RKO (cell line): ENCODE results near the gene IARS1.

Source experiments
- DNase-seq: peaks from one replicate; pipeline ENCODE4 v3.0.0-alpha.2; 2016; ENCODE audit warnings: low spot score

The IARS1 gene

DNA sequence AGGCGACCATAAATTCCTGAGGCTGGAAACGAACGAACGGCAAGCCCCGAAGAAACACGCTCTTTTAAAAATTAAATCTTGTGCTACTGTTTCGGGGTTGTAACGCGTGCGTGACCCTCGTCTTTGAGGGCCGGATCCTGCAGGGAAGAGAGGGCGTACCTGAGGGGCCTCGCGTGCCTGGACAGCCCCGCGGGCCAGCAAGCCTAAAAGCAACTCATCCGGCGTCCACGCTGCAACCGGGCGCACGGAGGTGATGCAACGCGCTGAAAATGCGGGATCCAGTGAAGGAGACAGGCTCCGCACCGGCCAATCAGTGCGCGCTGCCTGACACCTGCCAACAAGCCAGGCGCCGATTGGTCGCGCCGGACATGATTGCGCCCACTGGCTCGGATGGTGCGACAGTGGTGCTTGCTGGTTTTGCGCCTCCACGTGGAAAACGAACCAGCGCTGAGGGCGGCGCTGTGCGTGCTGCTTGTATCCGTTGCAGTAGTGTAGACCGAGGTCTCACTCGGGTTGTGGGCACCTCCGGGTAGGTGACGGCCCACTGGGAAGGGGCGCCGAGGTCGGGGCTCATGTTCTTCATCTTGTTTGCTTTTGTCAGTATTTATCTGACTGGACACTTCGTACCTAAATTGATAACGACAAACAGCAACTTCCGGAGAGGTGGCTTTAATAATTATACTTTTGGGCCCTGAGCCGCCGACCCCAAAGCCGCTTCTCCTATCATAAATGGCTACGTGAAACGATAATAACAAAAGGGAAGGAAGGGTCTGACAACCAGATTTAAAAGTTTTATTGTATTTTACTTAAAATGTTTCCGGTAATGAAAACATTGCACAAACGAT lies at the start of gene IARS1:
TSS of gene IARS1 (minus strand) at position 246 of the 845 bp plus-strand sequence. CDS start 4,278 bp downstream, outside the sequence.
- DNase-seq = peak; percentile 99

GRCh38 chr9:92342825-92343488 lies 49.5 kb upstream of the IARS1 start:
- DNase-seq = no peak

DNA sequence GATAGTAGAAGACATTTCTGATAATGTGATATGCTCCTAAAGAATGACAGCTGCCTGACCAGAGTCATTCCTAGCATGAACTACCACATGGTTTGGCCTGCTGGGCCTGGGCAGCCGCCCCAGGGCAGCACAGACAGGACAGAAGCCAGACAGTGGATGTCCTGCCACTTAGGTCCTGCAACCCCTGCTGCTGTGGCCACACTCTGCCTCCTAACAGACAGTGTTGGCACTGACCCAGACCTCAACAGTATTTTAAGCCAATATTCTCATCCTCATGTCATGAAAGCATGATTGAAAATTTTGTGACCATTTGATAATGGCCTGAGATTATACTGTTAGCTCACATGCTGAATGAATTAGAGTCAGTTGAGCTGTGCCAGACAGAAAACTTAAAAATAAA lies 48.1 kb upstream of the IARS1 start:
- no peak for DNase-seq

DNA sequence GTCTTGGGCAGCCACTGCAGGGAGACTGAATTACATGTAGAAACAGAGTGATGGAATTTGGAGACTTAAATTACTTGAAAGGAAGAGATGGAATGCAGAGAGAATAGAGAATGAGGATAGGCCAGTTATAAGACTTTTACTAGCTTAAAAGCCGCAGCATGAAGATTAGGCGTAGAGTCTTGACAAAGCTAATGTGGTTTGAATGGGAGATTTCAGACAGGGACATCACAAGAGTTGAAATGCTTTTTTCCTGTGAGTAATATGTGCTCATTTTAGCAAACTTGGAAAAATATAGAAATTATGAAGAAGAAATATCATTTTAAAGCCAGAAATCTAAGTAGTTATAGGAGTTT lies 39.8 kb upstream of the IARS1 start:
- no peak for DNase-seq

GRCh38 chr9:92332577-92333281 lies 39.2 kb upstream of the IARS1 start:
- DNase-seq = no peak

GRCh38 chr9:92328225-92328624 lies 34.7 kb upstream of the IARS1 start:
- DNase-seq = peak; percentile 85

DNA sequence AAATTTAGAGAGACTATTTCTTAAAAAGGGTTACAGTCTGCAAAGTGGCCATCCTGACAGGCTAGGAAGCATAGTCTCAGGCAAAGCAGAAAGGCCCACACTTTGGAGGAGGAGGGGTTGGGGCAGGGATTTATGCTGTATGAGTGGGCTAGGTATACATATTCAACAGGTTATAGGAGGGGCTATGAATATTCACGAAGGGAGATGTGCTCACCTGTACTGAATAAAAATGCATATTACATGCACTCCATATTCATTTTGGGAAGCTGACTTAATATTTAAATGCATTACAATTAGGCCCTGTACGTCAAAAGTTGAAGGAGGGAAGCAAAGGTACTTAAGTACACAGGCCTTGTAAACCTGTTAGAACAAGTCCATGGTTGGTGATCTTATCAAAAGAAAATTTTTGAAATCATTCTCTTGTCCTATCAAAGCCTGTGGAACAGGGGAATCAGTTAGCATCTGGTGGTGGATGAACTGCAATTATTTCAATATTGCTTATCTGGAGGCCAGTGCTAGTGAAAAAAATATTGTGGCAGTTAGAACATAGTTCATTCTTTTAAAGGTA lies 33.9 kb upstream of the IARS1 start:
- no peak for DNase-seq

GRCh38 chr9:92325991-92326500 lies 32.5 kb upstream of the IARS1 start:
- DNase-seq = peak; percentile 73

DNA sequence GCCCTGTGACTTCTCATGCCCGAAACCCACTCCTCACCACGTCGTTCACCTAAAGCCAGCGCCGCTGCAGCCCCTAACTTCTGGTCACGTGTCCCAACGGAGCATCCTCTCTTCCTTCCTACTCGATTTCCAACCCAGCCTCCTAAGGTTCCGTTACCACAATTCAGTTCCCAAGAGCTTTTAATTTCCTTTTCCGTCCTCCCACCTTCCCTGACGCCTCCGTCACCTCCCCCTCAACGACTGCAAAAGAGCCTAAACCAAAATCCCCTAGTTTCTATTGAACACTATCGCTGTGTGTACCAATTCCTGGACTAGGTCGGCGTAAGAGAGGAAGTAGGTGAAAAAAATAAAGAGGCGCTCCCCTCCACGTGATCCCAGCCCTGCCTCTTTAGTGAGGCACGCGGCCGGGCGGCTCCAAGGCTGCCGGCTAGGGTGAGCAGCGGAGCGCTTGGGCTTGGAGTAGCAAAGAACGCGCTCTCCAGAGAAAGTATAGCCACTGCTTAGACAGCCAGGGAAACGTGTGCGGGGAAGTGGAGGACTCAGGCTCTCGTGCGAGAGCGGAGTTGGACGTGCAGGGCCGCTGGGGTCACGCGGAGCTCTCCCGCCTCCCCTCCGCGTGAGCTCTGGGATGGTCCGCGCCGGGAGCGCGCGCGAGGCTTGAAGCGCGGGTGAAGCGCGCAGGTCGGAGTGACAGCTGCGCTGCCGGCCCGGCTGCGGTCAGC lies 31.9 kb upstream of the IARS1 start, which contains the start of the genes CENPP and NOL8:
TSS of gene CENPP (plus strand) at position 685 of the 722 bp plus-strand sequence.
TSS of gene NOL8 (minus strand) at position 82 of the 722 bp plus-strand sequence. CDS start 1,189 bp downstream, outside the sequence.
- DNase-seq = peak; percentile 95

- DNase-seq = no peak
These were observed 31.4 kb upstream of the IARS1 start for GRCh38 chr9:92324889-92325268.

DNA sequence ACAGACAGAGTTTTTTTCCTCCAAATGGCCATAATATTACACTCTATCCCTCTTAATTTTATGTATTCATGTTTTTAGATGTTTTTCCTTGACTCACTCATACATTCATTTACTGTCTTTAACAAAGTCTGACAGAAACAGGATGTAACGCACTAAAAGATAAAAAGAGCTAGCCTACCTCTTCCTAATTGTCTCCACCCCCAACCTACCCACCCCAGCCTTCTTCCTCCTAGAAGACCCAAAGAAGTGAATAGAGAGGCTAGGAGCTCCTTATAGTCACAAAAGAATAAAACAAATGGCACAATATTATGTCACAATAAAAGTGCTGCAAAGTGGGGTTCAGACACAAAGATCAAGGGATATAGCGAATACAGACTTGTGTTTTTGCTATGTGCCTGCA lies 30.9 kb upstream of the IARS1 start:
- peak; percentile 41 for DNase-seq

DNA sequence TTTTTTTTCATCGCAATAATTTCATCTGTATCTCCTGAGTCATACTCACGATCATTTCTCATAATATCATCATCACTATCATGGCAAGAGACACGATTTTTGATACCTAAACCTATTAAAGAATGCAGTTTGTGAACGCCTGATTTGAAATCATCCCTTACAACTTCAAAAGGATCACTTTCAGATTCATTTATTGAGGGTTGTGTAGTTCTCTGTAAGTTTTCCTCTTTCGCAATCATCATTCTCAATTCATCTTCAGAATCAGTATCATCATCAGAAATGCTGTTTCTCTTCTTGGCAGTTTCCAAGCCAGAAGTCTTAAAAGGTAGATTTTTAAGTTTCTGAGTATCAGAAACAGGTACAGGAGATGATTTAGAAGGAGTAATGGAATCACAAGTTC lies 22.0 kb upstream of the IARS1 start:
- DNase-seq = no peak

DNA sequence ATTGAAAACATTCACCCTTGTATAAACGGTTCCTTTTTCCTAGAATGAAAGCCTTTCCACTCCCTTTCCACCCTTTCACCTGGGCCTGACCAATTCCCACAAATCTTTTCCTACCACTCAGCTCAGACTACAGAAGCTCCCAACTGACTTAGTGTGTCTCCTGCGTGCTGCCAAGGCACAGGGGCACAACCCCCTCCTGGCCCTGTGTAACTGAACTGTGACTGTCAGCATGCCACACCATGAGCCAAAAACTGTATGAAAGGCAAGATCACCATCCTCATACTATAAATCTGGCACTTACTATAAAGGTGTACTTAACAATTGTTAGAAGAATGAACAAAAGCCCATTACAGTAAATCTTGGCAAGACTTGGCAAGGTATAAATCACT lies 20.1 kb upstream of the IARS1 start:
- DNase-seq = no peak

- DNase-seq = no peak
These were observed 19.6 kb upstream of the IARS1 start for GRCh38 chr9:92312887-92313623.

- no peak for DNase-seq
These were observed 17.1 kb upstream of the IARS1 start for GRCh38 chr9:92310562-92310961.

GRCh38 chr9:92308893-92309292 lies 15.4 kb upstream of the IARS1 start:
- no peak for DNase-seq

- no peak for DNase-seq
These were observed 7.4 kb upstream of the IARS1 start for GRCh38 chr9:92300936-92301335.

DNA sequence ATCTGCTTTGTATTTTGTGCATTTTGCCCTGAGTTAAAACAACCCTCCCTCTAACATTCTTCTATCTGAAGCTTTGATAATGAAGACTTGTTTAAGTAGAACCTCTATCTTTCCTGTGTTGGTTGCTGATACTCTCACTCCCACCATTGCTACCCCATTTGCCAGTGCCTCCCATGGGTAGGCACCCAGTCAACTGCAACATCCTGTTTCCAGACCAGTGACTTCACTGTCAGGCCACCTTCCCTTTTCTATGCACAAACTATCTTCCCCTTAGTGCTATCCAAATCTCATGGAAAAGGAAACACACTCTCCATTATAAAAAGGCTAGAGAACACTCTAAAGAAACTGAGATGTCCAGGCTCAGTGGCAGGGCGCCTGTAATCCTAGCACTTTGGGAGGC lies 5.6 kb upstream of the IARS1 start:
- DNase-seq = no peak

GRCh38 chr9:92298036-92298435 lies 4.5 kb upstream of the IARS1 start:
- no peak for DNase-seq

DNA sequence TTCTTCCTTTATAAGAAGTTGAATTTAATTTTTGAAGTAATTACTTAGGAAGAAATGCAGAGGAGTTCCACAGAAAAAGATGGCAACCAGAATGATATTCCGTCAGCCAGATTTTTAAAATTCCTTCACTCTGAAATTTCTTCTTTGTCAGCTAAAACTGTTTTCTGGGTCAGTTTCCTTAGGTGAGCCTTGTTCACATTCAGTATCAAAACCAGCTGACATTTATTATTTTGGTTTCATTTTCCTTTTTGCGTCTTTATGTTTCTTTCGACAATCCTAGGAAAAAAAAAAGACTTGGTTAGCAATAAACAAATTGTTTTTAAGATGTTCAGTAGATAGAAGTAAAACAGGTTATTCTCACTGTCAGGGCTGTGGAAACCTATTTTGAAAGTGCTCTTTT lies 4.1 kb upstream of the IARS1 start:
- DNase-seq = no peak

DNA sequence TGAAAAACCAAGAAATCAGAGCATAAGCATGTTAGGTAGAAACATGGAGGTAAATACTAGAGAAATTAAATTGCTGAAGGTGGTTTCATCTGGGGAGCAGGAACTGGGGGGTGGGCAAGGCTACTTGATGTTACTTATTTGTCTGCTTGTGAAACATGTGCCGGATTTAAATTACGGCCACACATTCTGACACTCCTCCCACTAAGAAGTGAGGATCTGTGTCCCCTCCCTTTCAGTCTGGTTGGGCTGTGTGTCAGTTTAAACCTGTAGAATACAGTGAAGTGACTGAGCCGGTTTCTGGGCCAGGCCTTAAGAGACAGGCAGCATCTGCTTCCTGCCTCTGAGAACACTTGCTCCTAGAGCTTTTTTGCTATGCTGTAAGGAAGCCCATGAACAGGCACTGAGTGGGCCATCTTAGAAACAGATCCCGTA lies 2.3 kb upstream of the IARS1 start:
- peak; percentile 43 for DNase-seq
